ENCODE data around the gene ZNF33B. TPM values are rescaled to one million over a fixed set of nuclear protein-coding genes. Genes with fewer than 3 reads are reported as not detected.

The ZNF33B gene
- total RNA-seq, 1 experiment from 2014 or later = 27.2 TPM

- no peak for DNase-seq
- TF ChIP-seq, protein P1, sequence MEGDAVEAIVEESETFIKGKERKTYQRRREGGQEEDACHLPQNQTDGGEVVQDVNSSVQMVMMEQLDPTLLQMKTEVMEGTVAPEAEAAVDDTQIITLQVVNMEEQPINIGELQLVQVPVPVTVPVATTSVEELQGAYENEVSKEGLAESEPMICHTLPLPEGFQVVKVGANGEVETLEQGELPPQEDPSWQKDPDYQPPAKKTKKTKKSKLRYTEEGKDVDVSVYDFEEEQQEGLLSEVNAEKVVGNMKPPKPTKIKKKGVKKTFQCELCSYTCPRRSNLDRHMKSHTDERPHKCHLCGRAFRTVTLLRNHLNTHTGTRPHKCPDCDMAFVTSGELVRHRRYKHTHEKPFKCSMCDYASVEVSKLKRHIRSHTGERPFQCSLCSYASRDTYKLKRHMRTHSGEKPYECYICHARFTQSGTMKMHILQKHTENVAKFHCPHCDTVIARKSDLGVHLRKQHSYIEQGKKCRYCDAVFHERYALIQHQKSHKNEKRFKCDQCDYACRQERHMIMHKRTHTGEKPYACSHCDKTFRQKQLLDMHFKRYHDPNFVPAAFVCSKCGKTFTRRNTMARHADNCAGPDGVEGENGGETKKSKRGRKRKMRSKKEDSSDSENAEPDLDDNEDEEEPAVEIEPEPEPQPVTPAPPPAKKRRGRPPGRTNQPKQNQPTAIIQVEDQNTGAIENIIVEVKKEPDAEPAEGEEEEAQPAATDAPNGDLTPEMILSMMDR (IDR thresholded peaks at IDR 0.05; ENCODE audit: unreplicated experiment) = no peak
- CTCF ChIA-PET = no interaction called here
- intact Hi-C loops (cut with micrococcal nuclease; ENCODE audit: unreplicated experiment) = no loop called here
- Mint-ChIP-seq H3K4me1 (ENCODE audit: low read depth, unreplicated experiment) (no peaks in the 10 kb centered on the region), H3K36me3 (ENCODE audit: insufficient read depth, unreplicated experiment) (peaks cover 20% of the 10 kb centered on the region), H3K9me3 (ENCODE audit: low read depth, unreplicated experiment) (peaks cover 23% of the 10 kb centered on the region), H3K27me3 (ENCODE audit: unreplicated experiment) (no peaks in the 10 kb centered on the region), H3K4me3 (ENCODE audit: low read depth, unreplicated experiment) (no peak overlapping the region), H3K27ac (ENCODE audit: unreplicated experiment) (no peak overlapping the region)
- no TSS peak for BruUV-seq (replicated peaks)
These were observed 42.2 kb downstream of the ZNF33B start for GRCh38 chr10:42596196-42596595.

DNA sequence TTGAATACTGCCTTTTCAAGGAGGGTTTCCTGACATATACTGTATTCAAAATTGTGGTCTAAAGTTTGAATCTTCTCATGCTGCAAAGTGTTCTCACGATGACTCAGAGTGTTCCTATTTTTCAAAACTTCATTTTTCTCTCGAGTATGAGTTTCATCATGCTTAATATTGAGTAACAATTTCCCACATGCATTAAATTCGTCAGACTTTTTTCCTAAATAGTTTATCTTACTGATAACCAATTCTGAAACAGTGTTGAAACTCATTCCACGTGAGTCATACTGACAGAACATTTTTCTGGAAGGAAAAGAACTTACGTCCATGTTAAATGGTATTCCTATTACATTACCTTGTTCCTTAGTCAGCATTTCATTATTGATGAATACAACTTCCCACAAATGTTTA lies 44.1 kb downstream of the ZNF33B start:
- Mint-ChIP-seq H3K4me3 (ENCODE audit: low read depth, unreplicated experiment) (no peak overlapping the region), H3K36me3 (ENCODE audit: insufficient read depth, unreplicated experiment) (peaks cover 20% of the 10 kb centered on the region), H3K27ac (ENCODE audit: unreplicated experiment) (no peak overlapping the region), H3K4me1 (ENCODE audit: low read depth, unreplicated experiment) (no peaks in the 10 kb centered on the region), H3K27me3 (ENCODE audit: unreplicated experiment) (no peaks in the 10 kb centered on the region), H3K9me3 (ENCODE audit: low read depth, unreplicated experiment) (peaks cover 24% of the 10 kb centered on the region)
- no peak for DNase-seq
- BruUV-seq (replicated peaks) = no TSS peak
- intact Hi-C loops (cut with micrococcal nuclease; ENCODE audit: unreplicated experiment) = no loop called here
- CTCF ChIA-PET = no interaction called here
- TF ChIP-seq, protein P1 (IDR thresholded peaks at IDR 0.05; ENCODE audit: unreplicated experiment) = no peak

- peaks cover 26% of the 10 kb centered on the region for H3K9me3 Mint-ChIP-seq (ENCODE audit: low read depth, unreplicated experiment)
- H3K27ac Mint-ChIP-seq (ENCODE audit: unreplicated experiment) = no peak overlapping the region
- TF ChIP-seq, protein P1 (IDR thresholded peaks at IDR 0.05; ENCODE audit: unreplicated experiment) = no peak
- H3K27me3 Mint-ChIP-seq (ENCODE audit: unreplicated experiment) = no peaks in the 10 kb centered on the region
- H3K4me3 Mint-ChIP-seq (ENCODE audit: low read depth, unreplicated experiment) = no peak overlapping the region
- no peaks in the 10 kb centered on the region for H3K4me1 Mint-ChIP-seq (ENCODE audit: low read depth, unreplicated experiment)
- BruUV-seq (replicated peaks) = no TSS peak
- intact Hi-C loops (cut with micrococcal nuclease; ENCODE audit: unreplicated experiment) = no loop called here
- peaks cover 20% of the 10 kb centered on the region for H3K36me3 Mint-ChIP-seq (ENCODE audit: insufficient read depth, unreplicated experiment)
- DNase-seq = no peak
- CTCF ChIA-PET = no interaction called here
These were observed 45.1 kb downstream of the ZNF33B start for GRCh38 chr10:42593284-42593683.

- peaks cover 13% of the 10 kb centered on the region for H3K36me3 Mint-ChIP-seq (ENCODE audit: insufficient read depth, unreplicated experiment)
- H3K4me1 Mint-ChIP-seq (ENCODE audit: low read depth, unreplicated experiment) = no peaks in the 10 kb centered on the region
- no peaks in the 10 kb centered on the region for H3K27me3 Mint-ChIP-seq (ENCODE audit: unreplicated experiment)
- TF ChIP-seq, protein P1 (IDR thresholded peaks at IDR 0.05; ENCODE audit: unreplicated experiment) = no peak
- CTCF ChIA-PET = no interaction called here
- H3K9me3 Mint-ChIP-seq (ENCODE audit: low read depth, unreplicated experiment) = peaks cover 20% of the 10 kb centered on the region
- BruUV-seq (replicated peaks) = no TSS peak
- intact Hi-C loops (cut with micrococcal nuclease; ENCODE audit: unreplicated experiment) = no loop called here
- no peak overlapping the region for H3K4me3 Mint-ChIP-seq (ENCODE audit: low read depth, unreplicated experiment)
- H3K27ac Mint-ChIP-seq (ENCODE audit: unreplicated experiment) = no peak overlapping the region
- DNase-seq = no peak
These were observed 54.5 kb downstream of the ZNF33B start for GRCh38 chr10:42583828-42584227.

Measured in Calu3 (cell line).